HG02623 (cell line): Measurements from ENCODE around the gene SUCNR1.
"Not testable (repeated sequence)": the region's sequence is repeated elsewhere in the genome, so short reads cannot be mapped to it uniquely, and the experiment has no call there.

ENCODE experiments used
- ATAC-seq: cut with Tn5 transposase; IDR thresholded peaks from one replicate; pipeline ENCODE4 v1.9.1; 2021; ENCODE audit warnings: moderate library complexity; ENCODE audit not compliant: unreplicated experiment

Gene SUCNR1

GRCh38 chr3:151869181-151869580, 4.3 kb upstream of the SUCNR1 start:
- ATAC-seq: no peak

- peak; percentile 82 for ATAC-seq
These were observed 1.6 kb upstream of the SUCNR1 start for GRCh38 chr3:151871639-151872468.

GRCh38 chr3:151874079-151874478, 636 bp downstream of the SUCNR1 start:
- not testable (repeated sequence) for ATAC-seq

DNA sequence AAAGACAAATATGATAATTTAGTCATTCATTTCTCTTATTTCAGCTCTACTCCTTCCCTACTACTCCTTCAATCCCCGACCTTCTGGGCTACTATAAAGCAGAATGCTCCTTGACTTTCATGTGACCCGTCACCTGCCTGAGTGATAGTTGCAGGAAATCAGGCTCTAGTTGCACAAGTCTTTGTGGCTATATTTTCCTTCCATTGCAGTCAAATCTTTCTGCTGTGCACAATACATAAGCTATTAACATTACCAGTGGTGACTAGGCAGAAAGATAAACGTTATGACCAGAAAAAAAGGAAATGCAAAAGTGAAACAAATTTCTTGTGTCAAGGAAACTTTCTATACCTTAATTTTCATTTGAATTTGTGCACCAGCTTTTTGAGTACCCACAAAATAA, 2.3 kb downstream of the SUCNR1 start:
- ATAC-seq: peak; percentile 51

DNA sequence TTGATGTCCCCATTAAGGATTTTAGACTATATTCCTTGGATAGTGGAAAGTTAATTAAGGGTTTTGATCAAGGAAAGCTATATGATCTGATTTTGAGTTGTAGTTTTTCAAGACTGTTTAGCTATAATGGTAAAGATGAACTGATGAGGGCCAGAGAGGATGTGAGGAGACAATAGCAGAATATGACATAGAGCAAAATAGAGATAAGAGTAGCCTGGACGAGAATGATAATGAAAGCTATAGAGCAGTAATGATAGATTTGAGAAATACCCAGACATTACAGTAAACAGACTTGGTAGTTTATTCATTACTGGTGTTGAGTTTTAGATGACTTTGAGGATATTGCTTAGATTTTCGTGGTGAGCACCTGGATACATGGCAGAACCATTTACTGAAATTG, 3.8 kb downstream of the SUCNR1 start:
- ATAC-seq: no peak

DNA sequence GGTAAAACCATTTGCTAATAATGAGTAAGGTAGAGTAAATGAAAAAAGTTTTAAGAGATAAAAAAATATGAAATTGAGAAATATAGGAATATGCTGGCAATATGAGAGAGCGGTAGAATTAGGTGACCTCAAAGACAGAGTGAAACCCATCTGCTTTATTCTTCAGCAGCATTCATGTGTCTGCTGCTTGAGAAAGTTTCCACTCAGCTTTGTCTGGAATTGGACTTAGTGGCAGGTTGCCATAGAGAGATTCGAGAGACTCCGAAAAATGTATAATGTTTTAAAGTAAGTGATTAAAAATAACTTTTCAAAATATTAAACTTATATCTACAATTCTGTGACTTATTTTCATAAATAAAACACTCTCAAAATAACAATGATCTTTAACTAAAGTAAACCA, 5.0 kb downstream of the SUCNR1 start:
- ATAC-seq: no peak

- ATAC-seq: no peak
These were observed 5.6 kb downstream of the SUCNR1 start for GRCh38 chr3:151879037-151879436.

GRCh38 chr3:151879679-151880415, 6.4 kb downstream of the SUCNR1 start:
- peak; percentile 50 for ATAC-seq

GRCh38 chr3:151880416-151880690, 6.9 kb downstream of the SUCNR1 start:
- ATAC-seq: no peak

DNA sequence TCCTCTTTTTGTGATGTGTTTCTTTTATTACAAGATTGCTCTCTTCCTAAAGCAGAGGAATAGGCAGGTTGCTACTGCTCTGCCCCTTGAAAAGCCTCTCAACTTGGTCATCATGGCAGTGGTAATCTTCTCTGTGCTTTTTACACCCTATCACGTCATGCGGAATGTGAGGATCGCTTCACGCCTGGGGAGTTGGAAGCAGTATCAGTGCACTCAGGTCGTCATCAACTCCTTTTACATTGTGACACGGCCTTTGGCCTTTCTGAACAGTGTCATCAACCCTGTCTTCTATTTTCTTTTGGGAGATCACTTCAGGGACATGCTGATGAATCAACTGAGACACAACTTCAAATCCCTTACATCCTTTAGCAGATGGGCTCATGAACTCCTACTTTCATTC, 7.7 kb downstream of the SUCNR1 start:
- no peak for ATAC-seq

GRCh38 chr3:151885397-151885796, 12.0 kb downstream of the SUCNR1 start:
- ATAC-seq: not testable (repeated sequence)

- ATAC-seq: not testable (repeated sequence)
These were observed 14.2 kb downstream of the SUCNR1 start for GRCh38 chr3:151887450-151888211.

- no peak for ATAC-seq
These were observed 17.3 kb downstream of the SUCNR1 start for GRCh38 chr3:151890721-151891141.

DNA sequence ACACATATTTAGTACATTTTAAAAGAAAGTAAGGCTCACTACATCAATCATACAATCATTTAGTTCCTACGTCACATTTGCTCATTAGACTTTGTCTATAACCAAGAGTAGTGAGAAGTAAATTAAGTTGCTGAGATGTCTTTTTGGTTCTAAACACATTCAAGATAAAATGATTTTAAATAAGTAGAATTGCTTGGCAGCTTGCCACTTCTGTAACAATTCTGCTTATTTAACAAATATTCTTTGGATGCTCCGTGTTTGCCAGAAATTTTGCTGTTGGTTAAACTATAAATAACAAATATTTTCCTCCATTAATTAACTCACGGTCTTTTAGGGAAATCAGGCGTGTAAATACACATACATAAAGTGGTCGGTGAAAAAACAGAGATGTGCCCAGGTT, 18.3 kb downstream of the SUCNR1 start:
- ATAC-seq: no peak

GRCh38 chr3:151894219-151894618, 20.8 kb downstream of the SUCNR1 start:
- no peak for ATAC-seq

DNA sequence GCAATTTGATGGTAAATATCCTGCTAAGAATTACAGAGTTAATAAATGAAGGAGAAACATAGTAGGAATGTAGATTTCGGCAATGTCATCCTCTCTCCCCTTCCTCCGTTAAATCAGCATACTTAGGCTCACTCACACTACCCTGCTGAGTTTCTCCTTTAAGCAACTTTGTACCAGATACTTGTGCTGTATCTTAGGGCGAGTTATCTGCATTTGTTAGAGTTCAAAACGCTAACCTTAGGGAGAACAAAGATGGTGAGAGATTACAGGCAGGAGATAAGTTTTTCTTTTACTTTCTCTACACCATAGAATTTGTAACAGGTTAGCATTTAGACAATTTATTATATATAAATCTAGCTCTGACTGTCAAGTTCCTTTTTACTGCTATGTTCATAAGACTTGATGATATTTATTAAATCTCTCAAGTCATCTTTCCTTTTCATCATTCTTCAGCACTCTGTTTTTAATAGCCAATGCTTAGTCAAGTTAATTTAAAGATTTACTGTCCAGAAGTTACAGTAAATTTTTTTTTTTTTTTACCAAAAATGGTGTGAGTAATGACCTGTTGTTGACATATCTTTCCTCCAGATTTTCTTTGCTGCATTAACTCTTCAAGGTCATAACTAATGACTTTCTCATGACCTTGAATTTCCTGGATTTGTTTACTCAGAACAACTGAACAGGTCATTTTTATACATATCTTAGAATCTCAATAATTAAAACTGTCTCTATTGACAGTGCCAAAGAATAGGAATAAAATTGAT, 22.2 kb downstream of the SUCNR1 start:
- no peak for ATAC-seq

- ATAC-seq: no peak
These were observed 23.0 kb downstream of the SUCNR1 start for GRCh38 chr3:151896246-151897012.

GRCh38 chr3:151898121-151898520, 24.7 kb downstream of the SUCNR1 start:
- not testable (repeated sequence) for ATAC-seq

DNA sequence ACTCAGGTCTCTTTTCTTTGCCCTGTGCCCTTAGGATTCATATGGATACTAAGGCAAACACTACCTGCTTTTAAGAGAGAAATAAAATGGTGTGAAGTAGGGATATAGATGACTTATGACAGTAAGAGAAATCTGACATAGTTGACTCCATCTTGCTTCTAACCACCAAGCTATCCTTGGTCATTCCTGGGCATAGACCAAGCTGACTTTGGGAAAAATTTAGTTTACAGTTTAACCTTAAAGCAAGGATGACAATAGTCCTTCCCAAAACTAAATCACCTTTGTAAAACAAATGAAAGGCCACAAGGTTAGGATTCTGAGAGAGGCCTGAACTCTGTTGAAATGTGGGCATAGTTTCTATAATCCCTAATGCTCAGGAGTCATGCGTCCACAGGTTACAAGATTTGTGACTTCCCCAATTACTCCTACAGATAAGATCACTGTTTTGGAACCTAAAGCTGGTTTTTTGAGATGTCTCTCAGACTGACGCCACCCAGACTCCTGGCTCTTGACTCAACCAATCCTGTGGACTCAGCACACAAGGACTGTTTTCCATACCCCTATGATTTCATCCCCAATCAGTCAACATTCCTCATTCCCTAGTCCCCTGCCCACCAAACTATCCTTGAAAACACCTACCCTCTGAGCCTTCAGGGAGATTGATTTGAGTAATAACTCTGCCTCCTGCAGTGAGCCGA, 25.3 kb downstream of the SUCNR1 start:
- not testable (repeated sequence) for ATAC-seq

DNA sequence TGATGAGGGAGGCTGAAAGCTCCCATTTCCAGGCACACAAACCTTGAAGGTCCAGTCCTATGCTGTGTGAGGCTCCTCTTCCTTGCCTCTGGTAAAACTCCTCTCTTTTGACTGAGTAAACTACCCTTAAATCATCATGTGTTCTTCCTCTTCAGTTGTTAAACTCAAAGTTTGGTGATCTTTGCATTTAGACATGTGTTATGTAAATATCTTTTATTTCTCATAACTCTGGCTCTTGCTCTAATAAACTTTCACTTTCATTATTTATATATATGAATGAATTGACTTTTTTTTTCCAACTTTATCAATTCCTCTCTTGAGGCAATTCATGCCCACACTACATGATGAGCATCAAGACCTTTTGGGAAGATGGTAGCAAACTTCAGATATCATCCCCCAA, 26.6 kb downstream of the SUCNR1 start:
- no peak for ATAC-seq
